ENCODE data around the gene LCT. TPM values are rescaled to one million over a fixed set of nuclear protein-coding genes. Genes with fewer than 3 reads are reported as not detected.

LCT gene
- total and polyA plus RNA-seq, 2 of the 4 experiments (the other 2 are of a cell fraction) = under 0.01 TPM; not detected in 1

DNA sequence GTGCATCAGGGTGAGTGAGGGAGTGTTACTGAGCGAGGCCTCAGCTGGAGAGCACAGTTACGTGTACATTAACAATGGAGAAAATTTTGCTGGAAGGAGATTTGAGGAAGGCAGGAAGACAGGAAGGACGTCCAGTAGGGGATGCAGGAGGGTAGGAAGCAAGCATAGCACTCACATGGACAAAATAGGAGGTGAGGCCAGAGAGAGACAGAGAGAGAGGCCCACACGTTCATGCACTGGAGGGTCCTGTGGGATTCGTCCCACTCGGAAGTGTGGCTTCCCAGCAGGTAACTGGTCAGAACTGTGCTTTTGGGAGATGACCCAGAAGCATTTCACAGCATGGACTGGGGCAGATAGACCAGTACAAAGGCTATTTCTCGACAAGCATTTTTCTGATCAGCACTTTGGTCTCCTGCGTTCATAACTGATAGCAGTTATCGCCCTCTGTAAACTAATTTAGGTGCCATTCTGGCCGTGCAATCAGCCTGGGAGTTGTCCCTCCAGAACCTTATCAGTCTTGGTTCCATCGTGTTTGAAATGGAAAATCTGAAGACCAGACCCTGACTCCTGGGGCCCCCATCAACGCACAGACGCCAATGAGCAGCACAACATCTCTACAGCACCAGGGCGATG, 5.7 kb downstream of the LCT start:
- Histone ChIP-seq H3K4me2 (ENCODE audit: low read depth, low read length) (no peak overlapping the region), H3K4me3 (ENCODE audit: insufficient read depth, low read depth, low read length) (no peak overlapping the region), H4K5ac (ENCODE audit: low read depth, low read length) (no peak overlapping the region), H3K9ac (ENCODE audit: low read depth, low read length) (no peak overlapping the region), H2BK120ac (ENCODE audit: low read depth, low read length) (no peak overlapping the region), H2AK9ac (replicated peaks; ENCODE audit: low read depth, low read length, poor library complexity) (peak overlapping the region; percentile 8), H2AFZ (replicated peaks; ENCODE audit: low read length, poor library complexity) (no peak overlapping the region), H3K36me3 (ENCODE audit: control insufficient read depth, insufficient read depth, low read length) (no peaks in the 10 kb centered on the region), H2BK5ac (ENCODE audit: low read depth, low read length, poor library complexity, severe bottlenecking) (no peak overlapping the region), H3K18ac (ENCODE audit: low read depth, low read length) (no peak overlapping the region), H2AK5ac (ENCODE audit: low read depth, low read length) (no peak overlapping the region), H3K4ac (ENCODE audit: low read depth, low read length) (no peak overlapping the region), H3K56ac (ENCODE audit: extremely low read depth, insufficient read depth, low read length) (no peak overlapping the region), H4K8ac (ENCODE audit: low read depth in 2 of 2, low read length in 2 of 2) (no peak overlapping the region), H4K91ac (ENCODE audit: insufficient read depth, low read depth, low read length) (no peak overlapping the region), H3K14ac (replicated peaks; ENCODE audit: low read depth, low read length) (no peak overlapping the region), H3K27ac (ENCODE audit: insufficient read depth, low read length) (no peak overlapping the region), H2BK20ac (ENCODE audit: low read depth, low read length) (no peak overlapping the region), H3K79me1 (ENCODE audit: low read depth in 1 of 2, low read length in 2 of 2) (no peaks in the 10 kb centered on the region), H3K9me1 (ENCODE audit: insufficient read depth, low read length) (peaks cover 3% of the 10 kb centered on the region; the same call in 1 of the 2 replicates), H3K4me1 (ENCODE audit: control insufficient read depth, insufficient read depth, low read length) (no peaks in the 10 kb centered on the region), H3K23ac (ENCODE audit: low read depth, low read length) (no peak overlapping the region), H3K27me3 (ENCODE audit: control insufficient read depth, insufficient read depth, low read length) (no peaks in the 10 kb centered on the region; the same call in 1 of the 2 replicates), H4K20me1 (ENCODE audit: insufficient read depth, low read length) (no peaks in the 10 kb centered on the region), H3K9me3 (ENCODE audit: control insufficient read depth, insufficient read depth, low read length) (no peaks in the 10 kb centered on the region), H2BK15ac (ENCODE audit: low read depth, low read length) (no peak overlapping the region)
- POLR2A ChIA-PET (ENCODE audit: unreplicated experiment) = no interaction called here
- WGBS, 2 experiments (ENCODE audit: extremely low coverage in 2 of 2, insufficient read length in 1 of 2) = 81% methylated on average over 6 of the region's 14 CpGs; no CpG with 5 or more reads in 1 of the 2 experiments
- BruUV-seq (replicated peaks) = no TSS peak
- DNase-seq = no peak
- no peak for ATAC-seq (ENCODE audit: low read depth)
- intact Hi-C loops (cut with micrococcal nuclease) (no loop called here), in situ Hi-C loops (cut with MboI; ENCODE audit: low sequenced_read_pairs) (no loop called here), dilution Hi-C loops (cut with HindIII; ENCODE audit: low sequenced_read_pairs, unreplicated experiment) (no loop called here)
- CTCF ChIA-PET = no interaction called here
- TF ChIP-seq MAFK (IDR thresholded peaks at IDR 0.05; ENCODE audit: low read depth, low read length) = no peak
- no peak for TF ChIP-seq RCOR1 (IDR thresholded peaks at IDR 0.05; ENCODE audit: insufficient replicate concordance, low read length)
- no peak for TF ChIP-seq FOS (IDR thresholded peaks at IDR 0.05; ENCODE audit: low read depth, low read length)
- TF ChIP-seq POLR2A (IDR thresholded peaks at IDR 0.05; ENCODE audit: low read depth, low read length) = no peak
- no peak for TF ChIP-seq RFX5 (IDR thresholded peaks at IDR 0.05; ENCODE audit: low read depth, low read length)
- no peak for TF ChIP-seq ELK1 (IDR thresholded peaks at IDR 0.05; ENCODE audit: borderline replicate concordance, low read depth, low read length)
- TF ChIP-seq USF2 (IDR thresholded peaks at IDR 0.05; ENCODE audit: low read depth, low read length) = no peak
- no peak for TF ChIP-seq RAD21 (IDR thresholded peaks at IDR 0.05; ENCODE audit: low read length)
- no peak for TF ChIP-seq NFE2L2 (IDR thresholded peaks at IDR 0.05; ENCODE audit: low read depth, low read length)
- TF ChIP-seq BHLHE40 (IDR thresholded peaks at IDR 0.05; ENCODE audit: low read depth, low read length) = no peak

All from IMR-90 (cell line).